Panc1 (cell line): ENCODE results near the gene SIRPB2. TPM values are rescaled to one million over a fixed set of nuclear protein-coding genes. Genes with fewer than 3 reads are reported as not detected.

Source experiments
- ATAC-seq: fragments of 200-7000 bp; cut with Tn5 transposase; 2 replicates; pipeline ENCODE4 v1.9.1; 2020; ENCODE audit warnings: mild to moderate bottlenecking, moderate library complexity
- BruUV-seq: library from RNA; stranded (reverse); fragments of 400-500 nt; replicated peaks from 2 replicates; lab custom pipeline; 2021; lab: Mats Ljungman, UMichigan
- CTCF ChIA-PET: fragments of 300-600 bp; sonication (Branson Sonifier 250); formaldehyde crosslinking; loops from one replicate; lab custom pipeline; 2022; ENCODE audit warnings: antibody characterized with exemption; lab: Charles Lee
- POLR2A ChIA-PET: fragments of 300-600 bp; sonication (Branson Sonifier 250); formaldehyde crosslinking; loops from one replicate; lab custom pipeline; 2022; ENCODE audit warnings: antibody characterized with exemption; lab: Charles Lee
- DNase-seq: peaks from one replicate; pipeline ENCODE4 v3.0.0-alpha.2; 2010; ENCODE audit warnings: low read depth, low spot score
- H3K27ac ChIP-seq: 2 replicates; pipeline ENCODE4 v1.5.1; 2011; ENCODE audit warnings: mild to moderate bottlenecking, low read length, inconsistent platforms
- H3K27me3 ChIP-seq: fragments of 200-500 bp; sonication (Bioruptor generic); 2 replicates; pipeline ENCODE4 v1.6.0; 2014; ENCODE audit warnings: low read length, inconsistent platforms; ENCODE audit not compliant: control insufficient read depth, insufficient read depth
- H3K36me3 ChIP-seq: fragments of 200-500 bp; sonication (Bioruptor generic); 2 replicates; pipeline ENCODE4 v1.5.1; 2014; ENCODE audit warnings: inconsistent platforms, mild to moderate bottlenecking, low read length, moderate library complexity; ENCODE audit not compliant: control insufficient read depth, insufficient read depth
- H3K4me1 ChIP-seq: 2 replicates; pipeline ENCODE4 v1.5.1; 2011; ENCODE audit warnings: inconsistent platforms, mild to moderate bottlenecking, low read length, moderate library complexity; ENCODE audit not compliant: control insufficient read depth, insufficient read depth
- H3K4me3 ChIP-seq, 2 experiments: 2 replicates each; pipeline ENCODE4 v1.5.1; 2011 to 2012; ENCODE audit warnings: low read depth in 2 of 2, low read length in 2 of 2, mild to moderate bottlenecking in 2 of 2, inconsistent platforms in 1 of 2, moderate library complexity in 1 of 2
- H3K9me3 ChIP-seq: fragments of 200-500 bp; sonication (Bioruptor generic); 2 replicates; pipeline ENCODE4 v1.5.1; 2014; ENCODE audit warnings: low read depth, mild to moderate bottlenecking, inconsistent platforms, low read length, moderate library complexity; ENCODE audit not compliant: control insufficient read depth, insufficient read depth
- POLR2AphosphoS5 ChIP-seq: IDR thresholded peaks from 2 replicates; pipeline ENCODE4 v1.6.1; 2012; ENCODE audit warnings: mild to moderate bottlenecking, low read depth, low read length, moderate library complexity
- SIN3A ChIP-seq: IDR thresholded peaks from 2 replicates; pipeline ENCODE4 v1.6.1; 2012; ENCODE audit warnings: low read depth, mild to moderate bottlenecking, low read length, moderate library complexity, borderline replicate concordance; ENCODE audit not compliant: insufficient read depth
- TCF7L2 ChIP-seq: IDR thresholded peaks from 2 replicates; pipeline ENCODE4 v1.6.1; 2011; ENCODE audit warnings: mild to moderate bottlenecking, low read depth, low read length, inconsistent platforms
- in situ Hi-C: cut with HindIII; loops from 2 replicates; pipeline ENCODE4 v1.10.0; 2016; ENCODE audit warnings: low sequenced_read_pairs, low pct_unique_long_range_greater_than_20kb
- intact Hi-C: fragments of 100-400 bp; cut with micrococcal nuclease; formaldehyde crosslinking; loops from one replicate; pipeline ENCODE4 v1.10.0; 2022; ENCODE audit not compliant: unreplicated experiment
- total RNA-seq: library from RNA; stranded (reverse); gene quantifications from one replicate; pipeline ENCODE4 v1.2.1, GENCODE V29; 2021; ENCODE audit not compliant: unreplicated experiment
- TF ChIP-seq, protein P1 (sequence below): fragments of 450-650 bp; IDR thresholded peaks from 2 replicates; pipeline ENCODE4 v1.5.1; 2017; ENCODE audit warnings: mild to moderate bottlenecking
- TF ChIP-seq, protein P2 (sequence below), 2 experiments: IDR thresholded peaks; 2 replicates each; pipeline ENCODE4 v1.6.1; 2011 to 2012; ENCODE audit warnings: low read depth in 2 of 2, control low read depth in 1 of 2, low read length in 1 of 2, mild to moderate bottlenecking in 1 of 2, moderate library complexity in 1 of 2; ENCODE audit not compliant: insufficient read depth in 1 of 2

The SIRPB2 gene
- total RNA-seq, 1 experiment from 2014 or later: not detected

DNA sequence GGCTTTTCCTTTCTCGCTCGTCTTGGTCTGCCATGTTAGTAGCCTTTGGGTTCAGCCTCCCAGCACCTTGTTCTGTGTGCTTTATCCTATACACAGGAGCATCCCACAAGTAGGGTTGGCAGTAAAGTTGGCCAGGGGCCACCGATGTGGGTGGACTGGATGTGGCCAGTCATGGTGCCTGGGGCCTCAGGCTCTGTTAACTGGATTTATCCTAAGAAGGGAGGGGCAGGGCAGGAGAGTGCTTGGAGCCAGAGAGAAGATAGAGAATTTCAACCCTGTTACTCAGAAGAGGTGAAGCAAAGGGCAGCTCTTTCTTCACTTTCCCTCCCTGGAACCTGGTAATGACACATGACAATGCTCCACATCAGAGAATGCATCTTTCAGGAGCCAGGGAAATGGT lies 14.1 kb upstream of the SIRPB2 start:
- CTCF ChIA-PET: interaction anchor here (0.6 kb wide), 1 partner anchor 36 kb away, joined by 11 read pairs; no protein-coding TSS in a partner anchor

DNA sequence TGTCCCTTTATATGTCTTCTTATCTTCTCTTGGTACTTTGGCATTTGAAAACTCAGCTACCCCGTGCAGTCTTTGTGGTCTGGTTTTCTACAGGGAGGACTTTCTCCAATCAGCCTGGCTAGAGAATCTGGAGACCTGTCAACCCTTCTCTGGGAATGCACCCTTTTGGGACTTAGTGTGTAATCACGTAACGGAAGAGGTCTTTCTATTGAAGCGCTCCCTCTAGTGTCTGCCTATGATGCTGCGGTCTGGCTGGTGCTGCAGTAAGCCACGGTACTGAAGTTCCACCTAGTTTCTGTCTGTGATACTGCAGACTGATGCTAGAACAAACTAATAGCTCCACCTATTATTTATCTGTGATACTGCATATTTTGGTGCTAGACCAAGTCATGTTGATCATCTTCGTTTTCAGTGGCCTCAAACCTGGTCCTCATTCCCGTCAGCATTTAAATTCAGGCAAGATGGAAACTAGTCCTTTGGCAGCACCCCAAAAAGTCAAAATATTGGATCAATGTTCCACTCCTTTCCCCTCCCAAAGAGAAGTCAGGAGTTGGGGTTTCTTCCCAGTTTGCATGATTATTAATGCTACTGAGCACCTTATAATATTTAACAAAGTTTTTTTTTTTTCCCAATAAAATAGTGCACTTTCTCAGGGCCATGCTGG lies 12.5 kb upstream of the SIRPB2 start:
- H3K4me3 ChIP-seq: no peak overlapping the region
- in situ Hi-C loops (no loop called here), intact Hi-C loops (no loop called here)
- ChIA-PET POLR2A (no interaction called here), CTCF (interaction anchor here (0.5 to 2.1 kb wide), 27 partner anchors 9 to 1384 kb away, joined by 3 to 19 read pairs (median 4); partner anchors contain the start of genes NSFL1C and SIRPB2)
- DNase-seq (peak; percentile 91), ATAC-seq (peak; percentile 100)
- peaks cover 30% of the 10 kb centered on the region for H3K27me3 ChIP-seq
- BruUV-seq: no TSS peak
- TF ChIP-seq, protein P1, sequence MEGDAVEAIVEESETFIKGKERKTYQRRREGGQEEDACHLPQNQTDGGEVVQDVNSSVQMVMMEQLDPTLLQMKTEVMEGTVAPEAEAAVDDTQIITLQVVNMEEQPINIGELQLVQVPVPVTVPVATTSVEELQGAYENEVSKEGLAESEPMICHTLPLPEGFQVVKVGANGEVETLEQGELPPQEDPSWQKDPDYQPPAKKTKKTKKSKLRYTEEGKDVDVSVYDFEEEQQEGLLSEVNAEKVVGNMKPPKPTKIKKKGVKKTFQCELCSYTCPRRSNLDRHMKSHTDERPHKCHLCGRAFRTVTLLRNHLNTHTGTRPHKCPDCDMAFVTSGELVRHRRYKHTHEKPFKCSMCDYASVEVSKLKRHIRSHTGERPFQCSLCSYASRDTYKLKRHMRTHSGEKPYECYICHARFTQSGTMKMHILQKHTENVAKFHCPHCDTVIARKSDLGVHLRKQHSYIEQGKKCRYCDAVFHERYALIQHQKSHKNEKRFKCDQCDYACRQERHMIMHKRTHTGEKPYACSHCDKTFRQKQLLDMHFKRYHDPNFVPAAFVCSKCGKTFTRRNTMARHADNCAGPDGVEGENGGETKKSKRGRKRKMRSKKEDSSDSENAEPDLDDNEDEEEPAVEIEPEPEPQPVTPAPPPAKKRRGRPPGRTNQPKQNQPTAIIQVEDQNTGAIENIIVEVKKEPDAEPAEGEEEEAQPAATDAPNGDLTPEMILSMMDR: peak; percentile 99
- TF ChIP-seq, protein P2, sequence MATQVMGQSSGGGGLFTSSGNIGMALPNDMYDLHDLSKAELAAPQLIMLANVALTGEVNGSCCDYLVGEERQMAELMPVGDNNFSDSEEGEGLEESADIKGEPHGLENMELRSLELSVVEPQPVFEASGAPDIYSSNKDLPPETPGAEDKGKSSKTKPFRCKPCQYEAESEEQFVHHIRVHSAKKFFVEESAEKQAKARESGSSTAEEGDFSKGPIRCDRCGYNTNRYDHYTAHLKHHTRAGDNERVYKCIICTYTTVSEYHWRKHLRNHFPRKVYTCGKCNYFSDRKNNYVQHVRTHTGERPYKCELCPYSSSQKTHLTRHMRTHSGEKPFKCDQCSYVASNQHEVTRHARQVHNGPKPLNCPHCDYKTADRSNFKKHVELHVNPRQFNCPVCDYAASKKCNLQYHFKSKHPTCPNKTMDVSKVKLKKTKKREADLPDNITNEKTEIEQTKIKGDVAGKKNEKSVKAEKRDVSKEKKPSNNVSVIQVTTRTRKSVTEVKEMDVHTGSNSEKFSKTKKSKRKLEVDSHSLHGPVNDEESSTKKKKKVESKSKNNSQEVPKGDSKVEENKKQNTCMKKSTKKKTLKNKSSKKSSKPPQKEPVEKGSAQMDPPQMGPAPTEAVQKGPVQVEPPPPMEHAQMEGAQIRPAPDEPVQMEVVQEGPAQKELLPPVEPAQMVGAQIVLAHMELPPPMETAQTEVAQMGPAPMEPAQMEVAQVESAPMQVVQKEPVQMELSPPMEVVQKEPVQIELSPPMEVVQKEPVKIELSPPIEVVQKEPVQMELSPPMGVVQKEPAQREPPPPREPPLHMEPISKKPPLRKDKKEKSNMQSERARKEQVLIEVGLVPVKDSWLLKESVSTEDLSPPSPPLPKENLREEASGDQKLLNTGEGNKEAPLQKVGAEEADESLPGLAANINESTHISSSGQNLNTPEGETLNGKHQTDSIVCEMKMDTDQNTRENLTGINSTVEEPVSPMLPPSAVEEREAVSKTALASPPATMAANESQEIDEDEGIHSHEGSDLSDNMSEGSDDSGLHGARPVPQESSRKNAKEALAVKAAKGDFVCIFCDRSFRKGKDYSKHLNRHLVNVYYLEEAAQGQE (IDR thresholded peaks at IDR 0.05; ENCODE audit: insufficient read depth in 1 of 2, low read depth in 2 of 2, low read length in 1 of 2): no peak
- no peaks in the 10 kb centered on the region for H3K9me3 ChIP-seq
- H3K27ac ChIP-seq: no peak overlapping the region
- H3K36me3 ChIP-seq: no peaks in the 10 kb centered on the region
- H3K4me1 ChIP-seq: peaks cover 3% of the 10 kb centered on the region; the same call in 1 of the 2 replicates

More for the DNA sequence above, 14.1 kb upstream of the SIRPB2 start:
- H3K4me1 ChIP-seq: peaks cover 3% of the 10 kb centered on the region; the same call in 1 of the 2 replicates
- DNase-seq (no peak), ATAC-seq (no peak)
- no TSS peak for BruUV-seq
- TF ChIP-seq TCF7L2 (no peak), POLR2AphosphoS5 (no peak), SIN3A (no peak)
- TF ChIP-seq, protein P1: no peak
- TF ChIP-seq, protein P2 (IDR thresholded peaks at IDR 0.05; ENCODE audit: insufficient read depth in 1 of 2, low read depth in 2 of 2, low read length in 1 of 2): no peak
- no peaks in the 10 kb centered on the region for H3K9me3 ChIP-seq
- POLR2A ChIA-PET: no interaction called here
- intact Hi-C loops (no loop called here), in situ Hi-C loops (no loop called here)
- no peak overlapping the region for H3K4me3 ChIP-seq
- H3K27me3 ChIP-seq: peaks cover 39% of the 10 kb centered on the region
- no peaks in the 10 kb centered on the region for H3K36me3 ChIP-seq
- no peak overlapping the region for H3K27ac ChIP-seq
